ENCODE measurements around the gene DPYSL3.

The DPYSL3 gene

DNA sequence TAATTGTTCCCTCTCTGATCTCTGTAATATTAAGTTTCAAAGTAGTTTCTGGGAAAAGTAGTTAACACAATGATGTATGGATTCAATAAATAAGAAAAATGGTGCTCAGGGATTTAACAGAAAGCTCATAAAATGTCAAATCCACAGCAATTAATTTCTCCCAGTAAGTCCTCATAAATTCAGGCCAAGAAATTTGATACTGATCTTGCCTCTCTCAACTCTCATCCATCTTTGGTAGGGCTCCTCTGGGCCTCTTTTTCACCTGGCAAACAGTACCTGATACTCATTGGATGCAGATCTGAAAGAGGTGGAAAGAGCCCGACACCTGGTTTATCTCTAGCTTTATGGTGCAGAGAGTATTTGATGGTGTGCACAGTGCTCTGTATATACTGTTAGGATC lies 168.9 kb downstream of the DPYSL3 start:
- no peak overlapping the region for H3K4me3 ChIP-seq (ENCODE audit: insufficient read depth, low read length, poor library complexity, severe bottlenecking)
- H3F3A ChIP-seq (ENCODE audit: insufficient read depth), result no peaks in the 10 kb centered on the region
- TF ChIP-seq, protein P1, sequence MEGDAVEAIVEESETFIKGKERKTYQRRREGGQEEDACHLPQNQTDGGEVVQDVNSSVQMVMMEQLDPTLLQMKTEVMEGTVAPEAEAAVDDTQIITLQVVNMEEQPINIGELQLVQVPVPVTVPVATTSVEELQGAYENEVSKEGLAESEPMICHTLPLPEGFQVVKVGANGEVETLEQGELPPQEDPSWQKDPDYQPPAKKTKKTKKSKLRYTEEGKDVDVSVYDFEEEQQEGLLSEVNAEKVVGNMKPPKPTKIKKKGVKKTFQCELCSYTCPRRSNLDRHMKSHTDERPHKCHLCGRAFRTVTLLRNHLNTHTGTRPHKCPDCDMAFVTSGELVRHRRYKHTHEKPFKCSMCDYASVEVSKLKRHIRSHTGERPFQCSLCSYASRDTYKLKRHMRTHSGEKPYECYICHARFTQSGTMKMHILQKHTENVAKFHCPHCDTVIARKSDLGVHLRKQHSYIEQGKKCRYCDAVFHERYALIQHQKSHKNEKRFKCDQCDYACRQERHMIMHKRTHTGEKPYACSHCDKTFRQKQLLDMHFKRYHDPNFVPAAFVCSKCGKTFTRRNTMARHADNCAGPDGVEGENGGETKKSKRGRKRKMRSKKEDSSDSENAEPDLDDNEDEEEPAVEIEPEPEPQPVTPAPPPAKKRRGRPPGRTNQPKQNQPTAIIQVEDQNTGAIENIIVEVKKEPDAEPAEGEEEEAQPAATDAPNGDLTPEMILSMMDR (IDR thresholded peaks at IDR 0.05; ENCODE audit: insufficient read depth, low read length, poor library complexity, severe bottlenecking), result no peak
- no peak for TF ChIP-seq EZH2phosphoT487 (conservative IDR thresholded peaks at IDR 0.05; ENCODE audit: low read length)
- no peaks in the 10 kb centered on the region for H3K79me2 ChIP-seq (ENCODE audit: insufficient read depth, low read length)
- no peaks in the 10 kb centered on the region for H3K36me3 ChIP-seq (ENCODE audit: low read length)
- H3K4me2 ChIP-seq (ENCODE audit: low read depth, low read length, poor library complexity, severe bottlenecking), result no peak overlapping the region
- no peak overlapping the region for H3K27ac ChIP-seq (ENCODE audit: low read depth, low read length)
- H3K27me3 ChIP-seq (ENCODE audit: low read length), result no peaks in the 10 kb centered on the region
- H3K9ac ChIP-seq (ENCODE audit: low read length), result no peak overlapping the region
- H4K20me1 ChIP-seq (ENCODE audit: low read depth, low read length), result no peaks in the 10 kb centered on the region
- no peak overlapping the region for H2AFZ ChIP-seq (ENCODE audit: low read depth, low read length, severe bottlenecking)
- no peaks in the 10 kb centered on the region for H3K9me3 ChIP-seq (ENCODE audit: insufficient read depth, low read length)
- no peaks in the 10 kb centered on the region for H3K9me2 ChIP-seq (replicated peaks; ENCODE audit: insufficient read depth, low read length)

Measured in SU-DHL-6 (cell line).